NB4 (cell line): Measurements from ENCODE around the gene SLCO2A1.

Experiments used
- MYC ChIP-seq: IDR thresholded peaks from 2 replicates; pipeline ENCODE4 v1.6.1; 2011; ENCODE audit warnings: low read depth, low read length
- POLR2A ChIP-seq: IDR thresholded peaks from 2 replicates; pipeline ENCODE4 v1.6.1; 2011; ENCODE audit warnings: mild to moderate bottlenecking; ENCODE audit not compliant: insufficient read length; ENCODE audit errors: extremely low read depth
- TF ChIP-seq, protein P1 (sequence below): IDR thresholded peaks from one replicate; pipeline ENCODE4 v1.5.1; 2012; ENCODE audit warnings: low read depth, low read length

DNA sequence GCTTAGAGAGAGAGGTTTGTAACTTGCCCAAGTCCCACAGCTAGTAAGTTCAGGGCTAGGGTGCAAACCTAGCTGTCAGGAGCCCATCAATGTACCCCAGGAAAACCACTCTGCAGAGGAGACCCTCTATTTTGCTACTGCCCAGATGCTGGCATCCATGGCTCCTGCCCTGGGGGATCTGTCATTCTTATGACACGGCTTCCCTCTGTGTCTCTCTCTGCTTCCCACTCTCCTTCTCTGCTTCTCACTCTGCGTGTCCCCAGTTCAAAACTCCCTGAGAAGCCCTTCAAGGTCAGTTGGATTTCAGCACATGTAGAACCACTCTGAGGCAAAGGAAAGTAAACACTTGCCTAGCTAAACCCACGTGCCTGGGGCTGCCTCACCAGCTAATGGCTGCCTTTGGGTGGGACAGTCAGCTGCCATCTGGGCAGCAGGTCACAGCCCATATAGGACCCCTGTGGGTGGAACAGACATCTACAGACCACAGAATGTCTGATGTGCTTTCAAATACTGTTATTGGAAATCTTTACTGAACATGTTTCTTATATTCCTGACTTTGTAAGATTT lies 29.4 kb upstream of the SLCO2A1 start:
- TF ChIP-seq, protein P1, sequence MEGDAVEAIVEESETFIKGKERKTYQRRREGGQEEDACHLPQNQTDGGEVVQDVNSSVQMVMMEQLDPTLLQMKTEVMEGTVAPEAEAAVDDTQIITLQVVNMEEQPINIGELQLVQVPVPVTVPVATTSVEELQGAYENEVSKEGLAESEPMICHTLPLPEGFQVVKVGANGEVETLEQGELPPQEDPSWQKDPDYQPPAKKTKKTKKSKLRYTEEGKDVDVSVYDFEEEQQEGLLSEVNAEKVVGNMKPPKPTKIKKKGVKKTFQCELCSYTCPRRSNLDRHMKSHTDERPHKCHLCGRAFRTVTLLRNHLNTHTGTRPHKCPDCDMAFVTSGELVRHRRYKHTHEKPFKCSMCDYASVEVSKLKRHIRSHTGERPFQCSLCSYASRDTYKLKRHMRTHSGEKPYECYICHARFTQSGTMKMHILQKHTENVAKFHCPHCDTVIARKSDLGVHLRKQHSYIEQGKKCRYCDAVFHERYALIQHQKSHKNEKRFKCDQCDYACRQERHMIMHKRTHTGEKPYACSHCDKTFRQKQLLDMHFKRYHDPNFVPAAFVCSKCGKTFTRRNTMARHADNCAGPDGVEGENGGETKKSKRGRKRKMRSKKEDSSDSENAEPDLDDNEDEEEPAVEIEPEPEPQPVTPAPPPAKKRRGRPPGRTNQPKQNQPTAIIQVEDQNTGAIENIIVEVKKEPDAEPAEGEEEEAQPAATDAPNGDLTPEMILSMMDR = no peak
- TF ChIP-seq POLR2A (no peak), MYC (no peak)
